GM12878 (cell line): Measurements from ENCODE around the gene SSH2. TPM values are rescaled to one million over a fixed set of nuclear protein-coding genes. Genes with fewer than 3 reads are reported as not detected.

Experiments
- ATF7 ChIP-seq: fragments of 450-650 bp; IDR thresholded peaks from 2 replicates; pipeline ENCODE4 v1.6.1; 2016; ENCODE audit warnings: low read depth, mild to moderate bottlenecking
- IRF4 ChIP-seq: IDR thresholded peaks from 2 replicates; pipeline ENCODE4 v1.6.1; 2011; ENCODE audit warnings: low read depth, low read length
- LARP7 ChIP-seq: fragments of 450-650 bp; IDR thresholded peaks from 2 replicates; pipeline ENCODE4 v1.6.1; 2017; ENCODE audit warnings: mild to moderate bottlenecking
- ZNF207 ChIP-seq: fragments of 450-650 bp; IDR thresholded peaks from 2 replicates; pipeline ENCODE4 v1.6.1; 2014; ENCODE audit warnings: antibody characterized with exemption, mild to moderate bottlenecking, borderline replicate concordance
- polyA plus RNA-seq, 11 experiments: library from polyadenylated mRNA; depleted of rRNA in 4 of 11; unstranded in 6 of 11; stranded (reverse) in 5 of 11; fragments of >200 nt; fragmentation: Nextera tagmentation in 4 of 11; fragmentation: Illumina TruSeq in 1 of 11; extraction: Ambion mirVana in 4 of 11; extraction: Trizol in 1 of 11; gene quantifications; 1 replicate in 1 of 11; 2 replicates in 10 of 11; pipeline versions ENCODE4 v1.2.1 to v1.2.3, GENCODE V29; 2011 to 2016; ENCODE audit warnings: inconsistent platforms in 2 of 11, missing spikeins in 2 of 11, low read depth in 1 of 11
- total RNA-seq, 4 experiments: library from RNA; depleted of rRNA in 3 of 4; stranded (reverse); fragments of >200 nt in 3 of 4; fragmentation: Illumina TruSeq in 1 of 4; extraction: Trizol in 1 of 4; gene quantifications; 2 replicates each; pipeline versions ENCODE4 v1.2.1 to v1.2.3, GENCODE V29; 2013 to 2021
- TF ChIP-seq, protein P1 (sequence below), 3 experiments: IDR thresholded peaks in 2 of 3; conservative IDR thresholded peaks in 1 of 3; 2 replicates each; pipeline ENCODE4 v1.5.1; 2011; ENCODE audit warnings: low read depth in 3 of 3, low read length in 3 of 3, mild to moderate bottlenecking in 3 of 3, control low read depth in 2 of 3, moderate library complexity in 2 of 3, inconsistent platforms in 1 of 3, mixed read lengths in 1 of 3; ENCODE audit not compliant: control insufficient read depth in 2 of 3, insufficient read depth in 1 of 3; ENCODE audit errors: extremely low read depth in 1 of 3
- TF ChIP-seq, protein P2 (sequence below): IDR thresholded peaks from 2 replicates; pipeline ENCODE4 v1.6.1; 2012; ENCODE audit warnings: improper control_type of control experiment, low read depth, low read length; ENCODE audit not compliant: insufficient replicate concordance
- TF ChIP-seq, protein P3 (sequence below): fragments of 150-350 bp; IDR thresholded peaks from 2 replicates; pipeline ENCODE4 v1.6.1; 2014; ENCODE audit warnings: mild to moderate bottlenecking, low read depth, low read length

Gene SSH2
- total and polyA plus RNA-seq, 10 of the 15 experiments (the other 5 are each of a cell fraction or from before 2014, with no cell fraction given): 9.3 to 65.9 (median 34.0) TPM

DNA sequence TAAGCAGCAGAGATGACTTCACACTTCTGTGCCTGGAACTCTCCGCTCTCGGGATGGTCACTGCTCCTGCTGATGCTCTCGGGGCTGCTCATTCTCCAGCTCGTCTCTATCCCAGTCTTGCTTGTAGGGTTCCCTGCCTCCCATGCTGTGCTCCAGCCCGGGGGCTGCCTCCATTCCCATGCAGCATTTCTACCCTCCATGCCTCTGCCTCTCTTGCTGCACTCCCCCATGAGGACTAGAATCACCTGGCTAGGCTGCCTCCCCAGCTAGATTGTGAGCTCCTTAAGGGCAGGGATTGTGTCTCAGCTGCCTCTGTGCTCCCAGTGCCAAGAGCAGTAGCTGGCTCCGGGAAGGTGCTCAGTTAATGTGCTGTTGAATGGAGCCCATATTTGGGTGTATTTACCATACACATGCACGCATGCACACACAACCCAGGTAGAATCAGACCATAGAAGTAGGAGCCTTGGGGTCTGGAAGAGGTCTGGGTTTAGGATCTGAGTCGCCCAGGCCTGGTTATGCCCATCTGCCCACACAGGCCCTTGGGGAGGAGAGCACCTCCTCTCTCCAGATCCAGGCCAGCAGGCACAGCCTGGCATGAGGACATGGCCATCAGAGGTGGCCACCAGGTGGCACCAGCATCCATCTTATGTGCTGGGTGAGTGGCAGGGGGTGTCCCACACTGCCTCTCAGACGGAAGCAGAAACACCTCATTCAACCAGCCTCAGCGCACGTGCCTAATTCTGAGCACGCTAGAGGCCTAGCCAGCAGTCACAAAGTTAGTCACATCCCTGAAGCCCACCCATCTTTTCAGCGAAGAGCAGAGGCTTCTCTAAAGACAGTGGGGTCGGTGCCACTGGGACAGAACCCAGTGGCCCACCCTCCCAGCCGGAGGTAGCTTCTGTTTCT is 349.9 kb downstream of the SSH2 start (continued):
- TF ChIP-seq, protein P1, sequence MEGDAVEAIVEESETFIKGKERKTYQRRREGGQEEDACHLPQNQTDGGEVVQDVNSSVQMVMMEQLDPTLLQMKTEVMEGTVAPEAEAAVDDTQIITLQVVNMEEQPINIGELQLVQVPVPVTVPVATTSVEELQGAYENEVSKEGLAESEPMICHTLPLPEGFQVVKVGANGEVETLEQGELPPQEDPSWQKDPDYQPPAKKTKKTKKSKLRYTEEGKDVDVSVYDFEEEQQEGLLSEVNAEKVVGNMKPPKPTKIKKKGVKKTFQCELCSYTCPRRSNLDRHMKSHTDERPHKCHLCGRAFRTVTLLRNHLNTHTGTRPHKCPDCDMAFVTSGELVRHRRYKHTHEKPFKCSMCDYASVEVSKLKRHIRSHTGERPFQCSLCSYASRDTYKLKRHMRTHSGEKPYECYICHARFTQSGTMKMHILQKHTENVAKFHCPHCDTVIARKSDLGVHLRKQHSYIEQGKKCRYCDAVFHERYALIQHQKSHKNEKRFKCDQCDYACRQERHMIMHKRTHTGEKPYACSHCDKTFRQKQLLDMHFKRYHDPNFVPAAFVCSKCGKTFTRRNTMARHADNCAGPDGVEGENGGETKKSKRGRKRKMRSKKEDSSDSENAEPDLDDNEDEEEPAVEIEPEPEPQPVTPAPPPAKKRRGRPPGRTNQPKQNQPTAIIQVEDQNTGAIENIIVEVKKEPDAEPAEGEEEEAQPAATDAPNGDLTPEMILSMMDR (IDR thresholded peaks at IDR 0.05 in 2 of 3, conservative IDR thresholded peaks at IDR 0.05 in 1 of 3; ENCODE audit: control insufficient read depth in 2 of 3, extremely low read depth in 1 of 3, insufficient read depth in 1 of 3, low read depth in 3 of 3, low read length in 3 of 3): peak; percentile 82 to 93 (median 89)
- 0 out of 2 replicates have a peak, but pooled peaks have one; percentile 73 for TF ChIP-seq ZNF207
- TF ChIP-seq, protein P2, sequence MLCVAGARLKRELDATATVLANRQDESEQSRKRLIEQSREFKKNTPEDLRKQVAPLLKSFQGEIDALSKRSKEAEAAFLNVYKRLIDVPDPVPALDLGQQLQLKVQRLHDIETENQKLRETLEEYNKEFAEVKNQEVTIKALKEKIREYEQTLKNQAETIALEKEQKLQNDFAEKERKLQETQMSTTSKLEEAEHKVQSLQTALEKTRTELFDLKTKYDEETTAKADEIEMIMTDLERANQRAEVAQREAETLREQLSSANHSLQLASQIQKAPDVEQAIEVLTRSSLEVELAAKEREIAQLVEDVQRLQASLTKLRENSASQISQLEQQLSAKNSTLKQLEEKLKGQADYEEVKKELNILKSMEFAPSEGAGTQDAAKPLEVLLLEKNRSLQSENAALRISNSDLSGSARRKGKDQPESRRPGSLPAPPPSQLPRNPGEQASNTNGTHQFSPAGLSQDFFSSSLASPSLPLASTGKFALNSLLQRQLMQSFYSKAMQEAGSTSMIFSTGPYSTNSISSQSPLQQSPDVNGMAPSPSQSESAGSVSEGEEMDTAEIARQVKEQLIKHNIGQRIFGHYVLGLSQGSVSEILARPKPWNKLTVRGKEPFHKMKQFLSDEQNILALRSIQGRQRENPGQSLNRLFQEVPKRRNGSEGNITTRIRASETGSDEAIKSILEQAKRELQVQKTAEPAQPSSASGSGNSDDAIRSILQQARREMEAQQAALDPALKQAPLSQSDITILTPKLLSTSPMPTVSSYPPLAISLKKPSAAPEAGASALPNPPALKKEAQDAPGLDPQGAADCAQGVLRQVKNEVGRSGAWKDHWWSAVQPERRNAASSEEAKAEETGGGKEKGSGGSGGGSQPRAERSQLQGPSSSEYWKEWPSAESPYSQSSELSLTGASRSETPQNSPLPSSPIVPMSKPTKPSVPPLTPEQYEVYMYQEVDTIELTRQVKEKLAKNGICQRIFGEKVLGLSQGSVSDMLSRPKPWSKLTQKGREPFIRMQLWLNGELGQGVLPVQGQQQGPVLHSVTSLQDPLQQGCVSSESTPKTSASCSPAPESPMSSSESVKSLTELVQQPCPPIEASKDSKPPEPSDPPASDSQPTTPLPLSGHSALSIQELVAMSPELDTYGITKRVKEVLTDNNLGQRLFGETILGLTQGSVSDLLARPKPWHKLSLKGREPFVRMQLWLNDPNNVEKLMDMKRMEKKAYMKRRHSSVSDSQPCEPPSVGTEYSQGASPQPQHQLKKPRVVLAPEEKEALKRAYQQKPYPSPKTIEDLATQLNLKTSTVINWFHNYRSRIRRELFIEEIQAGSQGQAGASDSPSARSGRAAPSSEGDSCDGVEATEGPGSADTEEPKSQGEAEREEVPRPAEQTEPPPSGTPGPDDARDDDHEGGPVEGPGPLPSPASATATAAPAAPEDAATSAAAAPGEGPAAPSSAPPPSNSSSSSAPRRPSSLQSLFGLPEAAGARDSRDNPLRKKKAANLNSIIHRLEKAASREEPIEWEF: no peak
- peak; percentile 60; the same call in 1 of the 2 replicates for TF ChIP-seq LARP7
- TF ChIP-seq ATF7: 0 out of 2 replicates have a peak, but pooled peaks have one; percentile 52
- TF ChIP-seq, protein P3, sequence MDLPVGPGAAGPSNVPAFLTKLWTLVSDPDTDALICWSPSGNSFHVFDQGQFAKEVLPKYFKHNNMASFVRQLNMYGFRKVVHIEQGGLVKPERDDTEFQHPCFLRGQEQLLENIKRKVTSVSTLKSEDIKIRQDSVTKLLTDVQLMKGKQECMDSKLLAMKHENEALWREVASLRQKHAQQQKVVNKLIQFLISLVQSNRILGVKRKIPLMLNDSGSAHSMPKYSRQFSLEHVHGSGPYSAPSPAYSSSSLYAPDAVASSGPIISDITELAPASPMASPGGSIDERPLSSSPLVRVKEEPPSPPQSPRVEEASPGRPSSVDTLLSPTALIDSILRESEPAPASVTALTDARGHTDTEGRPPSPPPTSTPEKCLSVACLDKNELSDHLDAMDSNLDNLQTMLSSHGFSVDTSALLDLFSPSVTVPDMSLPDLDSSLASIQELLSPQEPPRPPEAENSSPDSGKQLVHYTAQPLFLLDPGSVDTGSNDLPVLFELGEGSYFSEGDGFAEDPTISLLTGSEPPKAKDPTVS: no peak
- peak; percentile 75 for TF ChIP-seq IRF4
